AG10803 (cell line): ENCODE results near the gene FGD4.
A peak's percentile ranks its signal among the peaks of the same experiment; 100 is the strongest.

ENCODE experiments used
- DNase-seq: peaks from one replicate; pipeline ENCODE4 v3.0.0; 2010; ENCODE audit warnings: low read depth
- H3K4me3 ChIP-seq: 2 replicates; pipeline ENCODE4 v1.5.1; 2011; ENCODE audit warnings: mild to moderate bottlenecking, low read length, control low read depth
- CTCF ChIP-seq: conservative IDR thresholded peaks from 2 replicates; pipeline ENCODE4 v1.5.1; 2011; ENCODE audit warnings: mild to moderate bottlenecking, low read length, control low read depth, inconsistent platforms

Gene FGD4

GRCh38 chr12:32420356-32420755, 21.0 kb downstream of the FGD4 start:
- no peak for TF ChIP-seq CTCF
- DNase-seq = no peak
- H3K4me3 ChIP-seq = no peak overlapping the region

GRCh38 chr12:32423559-32423958, 24.2 kb downstream of the FGD4 start:
- no peak for DNase-seq
- H3K4me3 ChIP-seq = no peak overlapping the region
- TF ChIP-seq CTCF = no peak

GRCh38 chr12:32431025-32431424, 31.7 kb downstream of the FGD4 start:
- H3K4me3 ChIP-seq = no peak overlapping the region
- TF ChIP-seq CTCF = no peak
- no peak for DNase-seq

- no peak for TF ChIP-seq CTCF
- no peak overlapping the region for H3K4me3 ChIP-seq
- peak; percentile 6 for DNase-seq
Measured at GRCh38 chr12:32435921-32436705, 36.8 kb downstream of the FGD4 start.

- no peak overlapping the region for H3K4me3 ChIP-seq
- TF ChIP-seq CTCF = no peak
- DNase-seq = peak; percentile 94
Measured at GRCh38 chr12:32437095-32437515, 37.7 kb downstream of the FGD4 start.

- no peak for TF ChIP-seq CTCF
- no peak for DNase-seq
- no peak overlapping the region for H3K4me3 ChIP-seq
Measured at GRCh38 chr12:32440120-32440865, 40.9 kb downstream of the FGD4 start.

GRCh38 chr12:32443491-32443890, 44.1 kb downstream of the FGD4 start:
- no peak for DNase-seq
- no peak for TF ChIP-seq CTCF
- H3K4me3 ChIP-seq = no peak overlapping the region
